ENCODE results near the gene CUL1.

DNA sequence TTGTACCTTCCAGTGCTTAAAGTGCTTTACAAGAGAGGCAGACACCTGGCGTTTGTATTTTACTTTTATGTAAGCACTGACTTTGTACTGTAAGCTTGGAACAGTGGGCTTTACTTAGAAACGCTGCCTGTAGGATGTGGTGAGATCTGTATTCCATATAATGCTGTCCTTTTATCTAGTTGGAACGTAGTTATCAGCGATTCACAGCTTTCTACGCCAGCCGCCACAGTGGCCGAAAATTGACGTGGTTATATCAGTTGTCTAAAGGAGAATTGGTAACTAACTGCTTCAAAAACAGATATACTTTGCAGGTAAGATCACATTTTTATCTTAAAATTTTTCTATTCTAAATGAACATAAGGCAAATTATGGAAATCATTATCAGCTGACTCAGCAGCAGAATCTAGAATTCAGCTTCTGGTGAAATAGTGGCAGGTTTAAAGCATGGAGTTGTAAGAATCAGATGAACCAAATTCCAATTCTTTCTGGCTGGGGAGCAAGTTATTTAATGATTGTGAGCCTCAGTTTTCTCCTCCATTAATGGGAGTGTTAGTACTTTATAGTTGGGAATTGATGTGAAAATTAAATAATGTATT is 91.5 kb downstream of the CUL1 start:
- TF ChIP-seq, protein P1, sequence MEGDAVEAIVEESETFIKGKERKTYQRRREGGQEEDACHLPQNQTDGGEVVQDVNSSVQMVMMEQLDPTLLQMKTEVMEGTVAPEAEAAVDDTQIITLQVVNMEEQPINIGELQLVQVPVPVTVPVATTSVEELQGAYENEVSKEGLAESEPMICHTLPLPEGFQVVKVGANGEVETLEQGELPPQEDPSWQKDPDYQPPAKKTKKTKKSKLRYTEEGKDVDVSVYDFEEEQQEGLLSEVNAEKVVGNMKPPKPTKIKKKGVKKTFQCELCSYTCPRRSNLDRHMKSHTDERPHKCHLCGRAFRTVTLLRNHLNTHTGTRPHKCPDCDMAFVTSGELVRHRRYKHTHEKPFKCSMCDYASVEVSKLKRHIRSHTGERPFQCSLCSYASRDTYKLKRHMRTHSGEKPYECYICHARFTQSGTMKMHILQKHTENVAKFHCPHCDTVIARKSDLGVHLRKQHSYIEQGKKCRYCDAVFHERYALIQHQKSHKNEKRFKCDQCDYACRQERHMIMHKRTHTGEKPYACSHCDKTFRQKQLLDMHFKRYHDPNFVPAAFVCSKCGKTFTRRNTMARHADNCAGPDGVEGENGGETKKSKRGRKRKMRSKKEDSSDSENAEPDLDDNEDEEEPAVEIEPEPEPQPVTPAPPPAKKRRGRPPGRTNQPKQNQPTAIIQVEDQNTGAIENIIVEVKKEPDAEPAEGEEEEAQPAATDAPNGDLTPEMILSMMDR (IDR thresholded peaks at IDR 0.05; ENCODE audit: borderline replicate concordance, extremely low read depth, low read length, poor library complexity, severe bottlenecking) = no peak
- no peak for TF ChIP-seq EZH2 (IDR thresholded peaks at IDR 0.05; ENCODE audit: borderline replicate concordance, low read depth, low read length, severe bottlenecking)

Measured in DND-41 (cell line).